Glomerular visceral epithelial cell (primary cell): ENCODE data around the gene PRR23E.

Source experiments
- DNase-seq: peaks from one replicate; pipeline ENCODE4 v3.0.0-alpha.2; 2016; ENCODE audit errors: extremely low spot score

The PRR23E gene

DNA sequence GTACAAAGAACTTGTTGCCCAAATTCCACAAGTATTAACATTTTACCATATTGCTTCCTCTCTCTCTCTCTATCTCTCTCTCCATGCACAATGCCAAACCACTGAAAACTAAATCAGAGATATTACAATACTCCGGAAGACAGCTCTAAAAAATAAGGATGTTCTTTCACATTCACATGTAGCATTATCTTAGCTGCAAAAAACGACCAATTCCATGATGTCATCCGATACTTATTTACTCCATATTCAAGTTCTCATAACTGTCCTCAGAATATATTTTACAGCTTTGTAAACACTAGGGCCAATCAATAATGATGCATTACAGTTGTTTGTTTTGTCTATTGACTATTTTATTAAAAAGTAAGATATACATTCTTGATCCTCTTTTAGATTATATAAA lies 7.7 kb upstream of the PRR23E start:
- no peak for DNase-seq

- no peak for DNase-seq
These were observed 6.8 kb upstream of the PRR23E start for GRCh38 chr3:127185962-127186674.

DNA sequence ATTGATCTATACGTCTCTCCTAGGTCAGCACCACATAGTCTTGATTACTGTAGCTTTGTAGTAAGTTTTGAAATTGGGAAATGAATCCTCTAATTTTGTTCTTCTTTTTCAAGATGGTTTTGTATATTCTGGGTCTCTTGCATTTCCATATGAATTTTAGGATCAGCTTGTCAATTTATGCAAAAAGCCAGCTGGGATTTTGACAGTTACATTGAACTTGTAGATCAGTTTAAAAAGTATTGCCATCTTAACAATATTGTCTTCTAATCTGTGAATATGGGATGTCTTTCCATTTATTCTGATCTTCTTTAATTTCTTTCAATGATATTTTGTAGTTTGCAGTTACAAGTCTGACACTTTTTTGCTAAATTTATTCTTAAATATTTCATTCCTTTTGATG lies 5.6 kb upstream of the PRR23E start:
- DNase-seq, result no peak

GRCh38 chr3:127193341-127193740 lies 410 bp downstream of the PRR23E start:
- no peak for DNase-seq

GRCh38 chr3:127193775-127194174 lies 844 bp downstream of the PRR23E start:
- DNase-seq, result no peak

DNA sequence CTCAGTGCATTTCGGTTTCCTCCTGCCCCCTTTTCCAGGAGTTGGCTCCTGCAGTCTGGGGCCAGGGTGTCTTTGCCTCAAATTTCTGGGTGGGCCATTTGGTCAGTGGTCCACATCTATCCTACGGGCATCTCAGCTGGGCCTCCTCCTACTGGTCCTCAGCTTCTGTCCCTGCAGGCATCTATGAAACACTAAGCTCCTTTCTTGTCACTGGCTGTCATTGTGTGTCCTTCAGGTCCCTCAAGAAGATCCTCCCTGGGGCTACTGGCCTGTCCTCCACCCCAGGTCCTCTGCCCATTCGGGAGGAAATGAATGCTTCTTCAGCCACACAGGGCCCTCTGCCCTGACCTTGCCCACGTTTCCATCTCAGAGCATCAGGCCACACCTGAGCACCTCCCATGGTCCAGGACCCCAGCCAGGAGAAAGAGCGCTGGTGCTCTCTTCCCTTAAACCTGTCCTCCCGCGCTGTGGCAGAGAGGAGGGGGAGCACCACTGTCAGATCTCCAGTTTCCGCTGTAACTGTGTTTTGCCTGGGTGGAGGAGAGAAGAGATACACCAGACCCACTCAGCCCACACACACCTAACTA lies 1.8 kb downstream of the PRR23E start:
- DNase-seq, result no peak

GRCh38 chr3:127195417-127195816 lies 2.5 kb downstream of the PRR23E start:
- DNase-seq, result no peak

- DNase-seq, result no peak
These were observed 3.1 kb downstream of the PRR23E start for GRCh38 chr3:127196002-127196401.

- no peak for DNase-seq
These were observed 3.8 kb downstream of the PRR23E start for GRCh38 chr3:127196466-127197299.

DNA sequence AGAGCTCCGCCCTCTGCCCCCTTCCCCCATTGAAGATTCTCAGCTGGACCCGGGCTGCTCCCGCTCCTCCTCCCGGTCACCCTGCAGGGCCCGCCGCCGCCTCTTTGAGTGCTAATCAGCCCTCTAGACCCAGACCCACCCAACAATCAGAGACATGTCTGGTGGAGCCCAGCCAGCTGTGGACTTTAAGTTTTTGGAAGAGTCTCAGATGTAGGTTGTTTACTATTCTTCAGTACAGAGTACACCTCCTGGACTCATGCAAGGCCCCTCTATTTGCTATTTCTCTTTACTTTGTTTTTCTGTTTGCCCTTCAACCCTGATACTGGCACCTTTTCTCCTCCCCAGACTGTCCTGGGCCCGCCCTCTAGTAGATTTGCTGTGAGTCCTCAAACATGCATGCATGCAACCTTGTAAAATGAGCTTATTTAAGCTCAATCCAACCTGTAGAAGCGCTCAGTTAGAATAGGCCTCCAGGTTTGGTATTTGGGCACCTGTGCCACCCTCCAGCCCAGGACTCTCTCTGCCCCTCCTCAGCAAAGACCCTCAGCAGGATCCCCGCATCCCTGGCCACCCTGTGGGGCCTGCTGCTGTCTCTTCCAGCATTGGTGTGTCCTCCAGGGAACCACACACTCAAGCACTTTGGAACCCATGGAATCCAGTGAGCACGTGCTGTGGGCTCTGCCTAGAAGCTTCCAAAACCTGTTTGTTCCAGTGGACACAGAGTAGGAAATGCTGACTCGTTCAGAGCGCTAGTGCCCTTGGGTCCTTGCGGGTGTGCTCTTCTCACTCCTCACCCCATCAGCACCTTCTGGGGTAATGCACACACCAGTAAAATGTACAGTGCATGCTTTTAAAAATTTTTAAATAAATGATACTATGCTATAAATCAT lies 4.6 kb downstream of the PRR23E start:
- no peak for DNase-seq

GRCh38 chr3:127200086-127200691 lies 7.3 kb downstream of the PRR23E start:
- no peak for DNase-seq

DNA sequence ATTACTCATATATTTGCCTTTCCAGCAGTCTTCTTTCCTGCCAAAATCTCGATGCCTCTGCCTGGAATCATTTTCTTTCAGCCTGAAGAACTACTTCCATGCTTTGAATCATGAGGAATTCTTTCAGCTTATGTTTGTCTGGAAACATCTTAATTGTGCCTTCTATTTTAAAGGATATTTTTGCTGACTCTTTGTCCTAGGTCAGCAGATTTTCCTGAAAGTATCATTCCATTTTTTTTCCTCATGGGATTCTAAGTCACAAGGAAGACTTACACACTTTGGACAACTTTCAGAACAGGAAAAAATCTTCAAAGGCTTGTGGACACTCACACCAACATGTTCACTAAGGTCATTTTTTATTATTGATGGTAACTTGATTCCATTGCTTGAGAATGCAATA lies 10.1 kb downstream of the PRR23E start:
- no peak for DNase-seq

DNA sequence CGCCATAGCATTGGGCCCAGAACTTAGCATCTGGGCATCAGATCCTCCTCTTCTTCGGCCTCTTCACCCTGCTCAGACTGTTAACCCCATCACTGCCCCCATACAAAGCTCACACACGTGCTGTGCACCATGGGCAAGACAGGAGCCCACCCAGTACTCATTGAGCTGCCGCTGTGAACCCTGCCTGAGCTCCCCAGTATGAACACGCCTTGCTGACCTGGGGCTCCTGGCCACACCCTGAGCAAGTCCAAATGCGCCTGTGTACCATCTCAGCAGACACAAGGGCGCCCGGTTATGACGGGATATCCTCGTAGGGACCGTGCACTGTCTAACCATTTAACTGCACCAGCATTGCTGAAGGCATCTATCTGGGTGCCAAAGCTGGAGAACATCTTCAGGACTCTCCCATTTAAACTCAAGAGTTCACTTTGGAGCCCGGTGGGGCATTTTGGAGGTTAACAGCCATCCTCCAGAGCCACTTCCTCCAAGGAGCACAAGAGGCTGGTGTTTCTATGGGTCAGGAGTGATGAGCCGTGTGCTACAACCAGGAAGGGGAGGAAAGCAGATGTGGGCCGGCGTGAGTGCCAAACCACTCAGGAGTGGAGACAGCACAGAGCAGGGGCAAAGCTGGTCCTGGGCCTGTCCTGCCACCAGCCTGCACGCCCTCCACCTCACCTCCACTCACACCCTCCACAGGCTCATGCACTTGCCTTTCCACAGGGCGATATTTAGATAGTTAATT lies 12.1 kb downstream of the PRR23E start:
- DNase-seq, result no peak

- DNase-seq, result no peak
These were observed 13.2 kb downstream of the PRR23E start for GRCh38 chr3:127206154-127206553.

DNA sequence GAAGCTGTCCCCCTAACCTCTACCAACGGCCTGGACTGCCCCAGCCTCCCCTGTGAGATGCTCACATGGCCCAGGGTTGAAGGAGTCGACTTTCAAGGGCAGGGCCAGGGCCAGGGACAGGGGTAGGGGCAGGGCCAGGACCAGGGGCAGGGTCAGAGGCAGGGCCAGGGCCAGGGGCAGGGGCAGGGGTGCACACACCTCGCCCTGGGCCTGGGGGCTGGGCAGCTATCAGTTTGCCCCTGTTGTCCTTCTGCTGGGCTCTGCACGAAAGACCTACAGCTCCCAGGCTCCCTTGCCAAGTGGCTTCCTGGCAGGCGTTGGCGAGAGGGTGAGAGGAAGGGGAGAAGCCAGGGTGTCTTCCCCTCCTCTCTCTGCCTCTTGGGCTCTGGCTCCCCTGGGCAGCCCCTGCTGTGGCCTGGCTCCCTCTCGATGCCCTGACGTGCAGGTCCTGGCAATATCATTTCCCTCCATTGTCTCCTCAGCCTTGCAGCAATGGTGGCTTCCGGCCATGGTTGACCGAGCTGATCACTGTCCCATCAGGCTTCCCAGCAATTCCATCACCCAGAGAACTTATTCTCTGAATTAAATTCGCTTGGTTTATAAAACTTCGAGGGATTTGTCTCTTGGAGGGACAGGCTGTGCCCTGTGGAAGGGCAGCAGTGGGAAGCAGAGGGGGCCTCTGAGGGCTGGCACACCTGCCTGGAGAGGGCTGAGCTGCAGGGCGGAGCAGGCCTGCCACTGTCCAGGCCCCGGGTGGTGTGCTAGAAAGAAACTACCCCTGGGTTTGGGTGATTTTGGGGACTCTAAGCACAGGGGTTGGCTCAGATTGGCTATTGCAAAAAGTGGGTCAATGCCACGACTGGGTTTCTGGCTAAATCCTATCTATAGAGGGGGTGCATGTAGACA lies 13.9 kb downstream of the PRR23E start:
- DNase-seq, result no peak

DNA sequence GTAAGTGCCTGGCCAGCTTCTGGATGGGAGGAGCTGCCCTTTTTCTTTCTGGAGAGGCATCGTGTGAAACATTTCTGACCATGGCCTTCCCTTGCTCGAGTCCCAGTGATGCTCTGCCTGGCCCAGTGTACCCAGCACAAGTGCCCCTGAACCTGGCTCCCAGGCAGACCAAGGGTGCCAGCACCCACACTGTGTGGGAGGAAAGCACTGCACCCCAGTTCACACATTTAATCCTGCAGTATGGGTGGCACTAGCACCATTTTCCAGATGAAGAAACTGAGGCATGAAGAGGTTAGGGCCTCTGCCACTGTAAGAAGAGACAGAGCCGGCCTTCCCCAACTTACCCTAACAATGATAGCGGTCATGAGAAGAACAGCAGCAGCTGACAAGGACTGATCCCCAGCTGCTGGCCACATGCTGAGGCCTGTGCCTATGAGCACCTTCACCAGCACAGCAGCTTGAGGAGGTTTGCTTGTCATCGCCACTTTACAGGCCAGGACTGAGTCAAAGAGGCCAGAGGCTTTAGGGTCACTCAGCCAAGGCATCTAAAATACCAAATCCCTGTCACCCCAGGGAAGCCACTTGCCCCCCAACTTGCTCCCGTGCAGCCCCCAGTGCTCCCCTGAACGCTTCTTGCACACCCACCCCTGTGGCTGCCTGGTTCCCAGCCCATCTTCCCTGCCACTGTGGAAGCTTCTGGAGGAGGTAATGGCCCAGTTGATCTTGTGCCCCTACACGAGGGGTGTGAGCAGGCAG lies 15.0 kb downstream of the PRR23E start:
- no peak for DNase-seq

GRCh38 chr3:127208483-127209100 lies 15.7 kb downstream of the PRR23E start:
- DNase-seq, result no peak

DNA sequence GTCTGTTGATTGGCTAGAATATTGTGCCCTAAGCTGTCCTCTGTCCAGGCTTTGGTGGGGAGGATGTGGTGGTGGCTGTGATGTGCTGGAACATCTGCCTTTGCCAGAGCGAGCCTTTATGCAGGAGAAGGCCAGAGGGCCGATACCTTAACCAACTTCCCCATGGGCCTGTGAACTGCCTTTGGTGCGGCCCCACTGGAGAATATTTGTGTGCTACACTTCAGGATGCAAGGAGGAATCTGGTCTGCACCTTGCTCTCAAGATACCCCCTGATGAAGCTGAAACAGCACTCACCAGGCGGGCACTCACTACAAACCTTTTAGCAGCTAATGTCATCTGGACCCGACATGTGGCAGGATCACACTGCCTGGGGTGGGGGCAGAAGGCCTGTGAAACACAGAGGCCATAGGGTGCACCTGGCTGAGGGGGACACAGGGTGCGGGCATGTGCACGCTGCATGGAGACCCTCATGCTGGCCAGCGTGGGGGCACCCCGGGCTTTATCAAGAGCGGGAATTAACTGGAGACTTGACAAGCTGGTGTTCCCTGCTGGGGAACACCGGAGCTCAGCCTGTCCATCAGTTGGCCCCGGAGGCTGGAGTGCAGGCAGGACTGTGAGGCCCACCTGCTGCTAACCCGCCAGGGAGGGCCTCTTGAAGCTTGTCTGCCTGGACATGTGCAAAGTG lies 16.4 kb downstream of the PRR23E start:
- DNase-seq, result no peak
